GM21526 (cell line): ENCODE measurements around the gene HPX.
A peak's percentile ranks its signal among the peaks of the same experiment; 100 is the strongest.

Experiments
- ATAC-seq: cut with Tn5 transposase; IDR thresholded peaks from one replicate; pipeline ENCODE4 v1.9.1; 2021; ENCODE audit warnings: moderate library complexity; ENCODE audit not compliant: unreplicated experiment, low FRiP score

HPX gene

GRCh38 chr11:6468712-6469495 lies 28.1 kb upstream of the HPX start:
- ATAC-seq: peak; percentile 63

- no peak for ATAC-seq
Observed at GRCh38 chr11:6459099-6459450, 18.3 kb upstream of the HPX start.

- no peak for ATAC-seq
Observed at GRCh38 chr11:6458352-6459098, 17.7 kb upstream of the HPX start.

GRCh38 chr11:6457581-6458320 lies 17.0 kb upstream of the HPX start:
- ATAC-seq: no peak

- ATAC-seq: no peak
Observed at GRCh38 chr11:6456361-6457073, 15.7 kb upstream of the HPX start.

- no peak for ATAC-seq
Observed at GRCh38 chr11:6455070-6455469, 14.3 kb upstream of the HPX start.

GRCh38 chr11:6453152-6453551 lies 12.4 kb upstream of the HPX start:
- ATAC-seq: no peak

GRCh38 chr11:6452219-6452618 lies 11.4 kb upstream of the HPX start:
- ATAC-seq: no peak

- ATAC-seq: no peak
Observed at GRCh38 chr11:6448574-6448973, 7.8 kb upstream of the HPX start.

GRCh38 chr11:6443269-6444003 lies 2.6 kb upstream of the HPX start:
- ATAC-seq: peak; percentile 83

- no peak for ATAC-seq
Observed at GRCh38 chr11:6442441-6442840, 1.7 kb upstream of the HPX start.

- no peak for ATAC-seq
Observed at GRCh38 chr11:6438979-6439571, 1.7 kb downstream of the HPX start.

GRCh38 chr11:6437993-6438392 lies 2.8 kb downstream of the HPX start:
- ATAC-seq: no peak

GRCh38 chr11:6437423-6437822 lies 3.4 kb downstream of the HPX start:
- ATAC-seq: no peak

- ATAC-seq: peak; percentile 52
Observed at GRCh38 chr11:6433998-6434660, 6.7 kb downstream of the HPX start.

GRCh38 chr11:6431861-6432260 lies 8.9 kb downstream of the HPX start:
- no peak for ATAC-seq

- no peak for ATAC-seq
Observed at GRCh38 chr11:6427516-6427915, 13.3 kb downstream of the HPX start.

GRCh38 chr11:6420677-6421076 lies 20.1 kb downstream of the HPX start:
- ATAC-seq: no peak

- ATAC-seq: peak; percentile 57
Observed at GRCh38 chr11:6419009-6419631, 21.7 kb downstream of the HPX start, which contains the start of gene APBB1. TSS of gene APBB1 (minus strand) at chr11:6419094. CDS start at chr11:6411347, 7,747 bp downstream.
